Fibroblast of lung (primary cell): Measurements from ENCODE around the gene ZBTB42. TPM values are rescaled to one million over a fixed set of nuclear protein-coding genes. Genes with fewer than 3 reads are reported as not detected.

ENCODE experiments used
- DNase-seq, 2 donors: peaks; one replicate each; pipeline versions ENCODE4 v3.0.0 to v3.0.0-alpha.2; 2010; ENCODE audit warnings: low read depth in 2 of 2
- H2AFZ ChIP-seq: 2 replicates; pipeline ENCODE4 v1.5.1; 2012; ENCODE audit warnings: low read length, control low read depth, inconsistent platforms
- H3K27ac ChIP-seq: 2 replicates; pipeline ENCODE4 v1.5.1; 2011; ENCODE audit warnings: low read length, control low read depth; ENCODE audit not compliant: insufficient read depth
- H3K27me3 ChIP-seq: 2 replicates; pipeline ENCODE4 v1.5.1; 2011; ENCODE audit warnings: mild to moderate bottlenecking, low read length; ENCODE audit not compliant: control insufficient read depth, insufficient read depth
- H3K36me3 ChIP-seq: 2 replicates; pipeline ENCODE4 v1.5.1; 2011; ENCODE audit warnings: low read length; ENCODE audit not compliant: control insufficient read depth, insufficient read depth
- H3K4me1 ChIP-seq: 2 replicates; pipeline ENCODE4 v1.5.1; 2011; ENCODE audit warnings: low read length; ENCODE audit not compliant: control insufficient read depth, insufficient read depth; ENCODE audit errors: extremely low read depth
- H3K4me2 ChIP-seq: 2 replicates; pipeline ENCODE4 v1.5.1; 2011; ENCODE audit warnings: low read length, control low read depth; ENCODE audit not compliant: insufficient read depth; ENCODE audit errors: extremely low read depth
- H3K4me3 ChIP-seq, 4 experiments: fragments of 200-600 bp in 1 of 4; sonication (generic) in 1 of 4; replicated peaks in 1 of 4; 2 replicates each; pipeline ENCODE4 v1.5.1; 2011 to 2016; ENCODE audit warnings: low read length in 4 of 4, low read depth in 3 of 4, mild to moderate bottlenecking in 3 of 4, control low read depth in 2 of 4, inconsistent platforms in 1 of 4, mixed read lengths in 1 of 4; ENCODE audit not compliant: insufficient read depth in 1 of 4; ENCODE audit errors: control extremely low read depth in 1 of 4
- H3K79me2 ChIP-seq: 2 replicates; pipeline ENCODE4 v1.5.1; 2012; ENCODE audit warnings: mild to moderate bottlenecking, low read length, inconsistent platforms; ENCODE audit not compliant: control insufficient read depth, insufficient read depth
- H3K9ac ChIP-seq: 2 replicates; pipeline ENCODE4 v1.5.1; 2011; ENCODE audit warnings: mild to moderate bottlenecking, low read length, control low read depth; ENCODE audit not compliant: insufficient read depth
- H3K9me3 ChIP-seq: 2 replicates; pipeline ENCODE4 v1.5.1; 2012; ENCODE audit warnings: low read depth, low read length; ENCODE audit not compliant: control insufficient read depth, insufficient read depth
- H4K20me1 ChIP-seq: 2 replicates; pipeline ENCODE4 v1.5.1; 2011; ENCODE audit warnings: low read length; ENCODE audit not compliant: control insufficient read depth, insufficient read depth; ENCODE audit errors: extremely low read depth
- CTCF ChIP-seq, 2 donors: IDR thresholded peaks in 1 of 2; conservative IDR thresholded peaks in 1 of 2; 1 replicate in 1 of 2; 2 replicates in 1 of 2; pipeline ENCODE4 v1.5.1; 2011 to 2012; ENCODE audit warnings: low read length in 2 of 2, control low read depth in 1 of 2, inconsistent platforms in 1 of 2, low read depth in 1 of 2, mild to moderate bottlenecking in 1 of 2
- EZH2 ChIP-seq: IDR thresholded peaks from 2 replicates; pipeline ENCODE4 v1.5.1; 2012; ENCODE audit warnings: low read length, control low read depth, mild to moderate bottlenecking; ENCODE audit errors: missing control alignments
- polyA plus RNA-seq, 2 donors: library from polyadenylated mRNA; depleted of rRNA in 1 of 2; stranded (reverse) in 1 of 2; unstranded in 1 of 2; fragments of >200 nt; gene quantifications; 2 replicates each; pipeline ENCODE4 v1.2.1, GENCODE V29; 2011 to 2012; ENCODE audit warnings: missing spikeins in 1 of 2
- total RNA-seq: library from RNA; depleted of rRNA; stranded (reverse); fragments of >200 nt; gene quantifications from 2 replicates; pipeline ENCODE4 v1.2.1, GENCODE V29; 2014

The ZBTB42 gene
- total and polyA plus RNA-seq, 2 donors (not counting 1 experiment from before 2014, with no cell fraction given), result 1.1 to 2.3 TPM

DNA sequence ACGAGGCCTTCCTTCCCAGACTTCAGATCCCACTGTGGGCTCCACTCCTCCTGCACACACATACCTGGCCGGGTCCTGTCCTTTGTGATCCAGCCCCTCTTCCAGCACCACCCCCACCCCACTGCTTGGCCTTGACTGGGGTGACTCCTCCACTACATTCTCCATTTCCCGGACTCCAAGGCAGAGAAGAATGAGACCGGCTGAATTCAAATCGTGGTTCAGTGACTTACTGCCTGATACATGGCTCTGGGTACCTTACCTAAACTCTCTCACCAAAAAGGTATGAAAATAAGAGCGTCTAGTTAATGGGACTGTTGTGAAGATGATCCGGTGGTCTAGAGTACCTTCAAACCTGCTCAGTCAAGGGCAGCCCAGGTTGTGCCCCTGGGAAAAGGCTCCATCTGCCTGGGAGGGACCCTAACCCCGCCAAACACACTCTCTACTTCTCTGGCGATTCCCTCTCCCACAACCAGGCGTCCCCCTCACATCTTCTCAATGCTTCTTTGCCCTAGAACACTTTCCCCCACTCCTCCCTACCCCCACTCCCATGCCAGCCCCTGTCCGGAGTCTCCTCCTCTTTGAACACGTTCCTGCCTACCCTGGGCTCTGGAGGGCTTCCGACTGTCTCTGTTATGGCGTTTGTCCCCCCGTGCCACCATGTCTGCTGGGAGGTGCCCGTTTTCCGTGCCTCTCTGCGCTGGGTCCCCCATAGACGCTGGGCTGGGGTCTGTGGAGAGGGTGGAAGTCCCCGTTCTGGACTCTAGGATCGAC, 1.5 kb upstream of the ZBTB42 start:
- peak; percentile 23 to 55 for DNase-seq
- Histone ChIP-seq H3K9me3 (no peaks in the 10 kb centered on the region), H4K20me1 (no peaks in the 10 kb centered on the region), H3K27ac (no peak overlapping the region), H3K4me2 (peak overlapping the region; percentile 85), H3K4me1 (peaks cover 11% of the 10 kb centered on the region), H3K27me3 (no peaks in the 10 kb centered on the region), H3K4me3 (peak overlapping the region in 3 of 4 experiments; percentile 8 to 67 (median 64)), H2AFZ (no peak overlapping the region), H3K36me3 (no peaks in the 10 kb centered on the region), H3K9ac (no peak overlapping the region), H3K79me2 (peaks cover 5% of the 10 kb centered on the region)
- peak; percentile 28 to 59 for TF ChIP-seq CTCF (conservative IDR thresholded peaks at IDR 0.05 in 1 of 2, IDR thresholded peaks at IDR 0.05 in 1 of 2; ENCODE audit: low read depth in 1 of 2, low read length in 2 of 2)
- TF ChIP-seq EZH2, result no peak

DNA sequence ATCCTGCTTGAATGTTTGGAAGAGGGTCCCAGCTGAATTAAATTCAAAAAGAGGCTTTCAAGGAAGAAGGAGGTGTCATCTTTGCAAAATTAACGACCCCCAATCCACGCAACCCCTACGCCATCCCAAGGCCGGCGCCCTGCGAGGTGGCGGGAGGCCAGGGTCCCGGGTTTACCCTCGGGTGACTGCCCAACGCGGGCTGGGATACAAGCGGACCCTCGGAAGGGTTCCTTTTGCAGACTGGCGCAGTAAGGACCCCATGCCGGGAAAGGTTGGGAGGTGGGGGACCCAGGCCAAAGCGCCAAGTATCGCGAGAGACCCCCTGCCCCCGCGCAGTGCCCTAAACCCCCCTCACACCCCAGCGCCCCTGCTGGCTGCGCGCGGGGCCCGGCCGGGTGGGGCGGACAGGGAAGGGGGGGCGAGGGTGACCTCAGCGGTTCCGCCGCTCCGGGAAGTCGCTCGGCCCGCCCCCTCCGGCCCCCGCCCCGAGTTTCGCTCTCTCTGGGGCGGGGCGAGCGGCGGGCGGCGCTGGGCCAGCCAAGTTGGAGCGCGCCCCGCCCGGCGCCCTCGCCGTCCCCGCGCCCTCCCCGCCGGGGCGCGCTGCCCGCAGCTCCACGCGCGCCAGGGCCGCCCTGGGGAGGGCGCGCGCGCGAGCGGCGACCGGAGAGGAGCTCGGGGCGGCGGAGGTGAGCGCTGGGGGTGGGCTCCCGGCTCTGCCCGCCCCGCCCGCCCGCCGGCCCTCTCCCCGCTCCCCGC, 708 bp upstream of the ZBTB42 start:
- no peak for TF ChIP-seq EZH2
- TF ChIP-seq CTCF (conservative IDR thresholded peaks at IDR 0.05 in 1 of 2, IDR thresholded peaks at IDR 0.05 in 1 of 2; ENCODE audit: low read depth in 1 of 2, low read length in 2 of 2), result no peak
- Histone ChIP-seq H2AFZ (no peak overlapping the region), H3K27ac (no peak overlapping the region), H3K36me3 (no peaks in the 10 kb centered on the region), H3K9ac (no peak overlapping the region), H3K4me3 (peak overlapping the region; percentile 8 to 67 (median 58)), H3K4me1 (peaks cover 13% of the 10 kb centered on the region), H4K20me1 (no peaks in the 10 kb centered on the region), H3K27me3 (no peaks in the 10 kb centered on the region), H3K79me2 (no peaks in the 10 kb centered on the region), H3K4me2 (peak overlapping the region; percentile 85), H3K9me3 (no peaks in the 10 kb centered on the region)
- DNase-seq, result peak; percentile 78
